ENCODE data around the gene OR10H4. TPM values are rescaled to one million over a fixed set of nuclear protein-coding genes. Genes with fewer than 3 reads are reported as not detected.
"Not testable (repeated sequence)": the region's sequence is repeated elsewhere in the genome, so short reads cannot be mapped to it uniquely, and the experiment has no call there.

OR10H4 gene
- total RNA-seq, 1 experiment from 2014 or later: not detected

DNA sequence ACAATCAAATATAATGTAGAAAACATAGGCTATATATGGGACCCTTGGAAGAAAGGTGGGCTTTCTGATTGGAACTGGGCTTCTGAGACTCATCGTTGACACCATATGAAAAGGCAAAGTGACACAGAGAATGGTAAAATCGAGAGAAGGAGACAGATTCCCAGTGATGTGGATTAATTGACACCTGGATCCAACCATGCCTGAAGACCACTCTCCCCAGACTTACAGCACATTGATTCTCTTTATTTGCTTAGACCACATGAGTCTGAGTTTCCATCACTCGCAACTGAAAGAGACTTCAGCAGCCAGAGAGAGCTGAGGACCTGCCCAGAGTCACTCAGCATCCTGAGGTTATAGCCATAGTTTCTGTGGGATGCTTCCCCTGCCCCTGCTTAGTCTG is 20.5 kb upstream of the OR10H4 start:
- TF ChIP-seq, protein P1, sequence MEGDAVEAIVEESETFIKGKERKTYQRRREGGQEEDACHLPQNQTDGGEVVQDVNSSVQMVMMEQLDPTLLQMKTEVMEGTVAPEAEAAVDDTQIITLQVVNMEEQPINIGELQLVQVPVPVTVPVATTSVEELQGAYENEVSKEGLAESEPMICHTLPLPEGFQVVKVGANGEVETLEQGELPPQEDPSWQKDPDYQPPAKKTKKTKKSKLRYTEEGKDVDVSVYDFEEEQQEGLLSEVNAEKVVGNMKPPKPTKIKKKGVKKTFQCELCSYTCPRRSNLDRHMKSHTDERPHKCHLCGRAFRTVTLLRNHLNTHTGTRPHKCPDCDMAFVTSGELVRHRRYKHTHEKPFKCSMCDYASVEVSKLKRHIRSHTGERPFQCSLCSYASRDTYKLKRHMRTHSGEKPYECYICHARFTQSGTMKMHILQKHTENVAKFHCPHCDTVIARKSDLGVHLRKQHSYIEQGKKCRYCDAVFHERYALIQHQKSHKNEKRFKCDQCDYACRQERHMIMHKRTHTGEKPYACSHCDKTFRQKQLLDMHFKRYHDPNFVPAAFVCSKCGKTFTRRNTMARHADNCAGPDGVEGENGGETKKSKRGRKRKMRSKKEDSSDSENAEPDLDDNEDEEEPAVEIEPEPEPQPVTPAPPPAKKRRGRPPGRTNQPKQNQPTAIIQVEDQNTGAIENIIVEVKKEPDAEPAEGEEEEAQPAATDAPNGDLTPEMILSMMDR (conservative IDR thresholded peaks at IDR 0.05; ENCODE audit: low read depth, low read length): no peak
- no peak for TF ChIP-seq EZH2phosphoT487 (IDR thresholded peaks at IDR 0.05; ENCODE audit: borderline replicate concordance, low read length)
- CTCF ChIA-PET: no interaction called here
- Histone ChIP-seq H3K4me3 (ENCODE audit: low read length) (no peak overlapping the region), H3K36me3 (ENCODE audit: low read depth, low read length) (no peaks in the 10 kb centered on the region), H4K20me1 (ENCODE audit: low read length) (no peaks in the 10 kb centered on the region), H3K4me2 (ENCODE audit: low read length) (no peak overlapping the region), H3K79me2 (ENCODE audit: low read length) (no peaks in the 10 kb centered on the region), H3K4me1 (ENCODE audit: insufficient read depth, low read length) (no peaks in the 10 kb centered on the region), H3K9me3 (ENCODE audit: low read length) (no peaks in the 10 kb centered on the region), H3K9me2 (replicated peaks; ENCODE audit: low read length) (no peaks in the 10 kb centered on the region), H3K27me3 (ENCODE audit: low read length) (peaks cover 18% of the 10 kb centered on the region), H3K27ac (ENCODE audit: low read length) (no peak overlapping the region), H3F3A (ENCODE audit: low read length, unreplicated experiment) (no peaks in the 10 kb centered on the region), H2AFZ (ENCODE audit: low read length) (no peak overlapping the region), H3K9ac (ENCODE audit: low read length) (no peak overlapping the region)
- BruUV-seq (replicated peaks): no TSS peak
- intact Hi-C loops (cut with micrococcal nuclease): no loop called here
- POLR2A ChIA-PET (ENCODE audit: unreplicated experiment): no interaction called here
- ATAC-seq: no peak
- DNase-seq: no peak

DNA sequence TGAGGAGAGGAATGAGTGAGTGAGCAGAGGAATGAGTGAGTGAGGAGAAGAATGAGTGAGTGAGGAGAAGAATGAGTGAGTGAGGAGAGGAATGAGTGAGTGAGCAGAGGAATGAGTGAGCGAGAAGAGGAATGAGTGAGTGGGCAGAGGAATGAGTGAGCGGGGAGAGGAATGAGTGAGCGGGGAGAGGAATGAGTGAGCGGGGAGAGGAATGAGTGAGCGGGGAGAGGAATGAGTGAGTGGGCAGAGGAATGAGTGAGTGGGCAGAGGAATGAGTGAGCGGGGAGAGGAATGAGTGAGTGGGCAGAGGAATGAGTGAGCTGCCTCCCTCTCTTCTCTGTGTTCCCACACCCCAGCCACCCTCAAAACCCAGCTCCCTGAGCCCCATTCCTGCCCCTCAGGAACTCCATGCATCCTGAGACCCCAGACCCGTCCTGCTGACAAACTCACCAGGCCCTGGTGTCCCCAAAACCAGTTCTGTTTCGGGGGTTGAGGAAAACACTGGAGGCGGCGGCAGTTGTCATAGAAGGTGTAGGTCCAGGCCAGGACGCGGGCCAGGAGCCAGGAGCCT is 15.0 kb upstream of the OR10H4 start:
- H4K20me1 ChIP-seq (ENCODE audit: low read length); H3K27me3 ChIP-seq (ENCODE audit: low read length); H3K27ac ChIP-seq (ENCODE audit: low read length); H3F3A ChIP-seq (ENCODE audit: low read length, unreplicated experiment); H3K4me2 ChIP-seq (ENCODE audit: low read length); H3K9me3 ChIP-seq (ENCODE audit: low read length); POLR2A ChIA-PET (ENCODE audit: unreplicated experiment); CTCF ChIA-PET; ATAC-seq; H2AFZ ChIP-seq (ENCODE audit: low read length); H3K4me3 ChIP-seq (ENCODE audit: low read length); H3K9ac ChIP-seq (ENCODE audit: low read length); H3K4me1 ChIP-seq (ENCODE audit: insufficient read depth, low read length); intact Hi-C loops (cut with micrococcal nuclease); H3K36me3 ChIP-seq (ENCODE audit: low read depth, low read length); DNase-seq; BruUV-seq (replicated peaks); H3K9me2 ChIP-seq (replicated peaks; ENCODE audit: low read length); H3K79me2 ChIP-seq (ENCODE audit: low read length): not testable (repeated sequence)

DNA sequence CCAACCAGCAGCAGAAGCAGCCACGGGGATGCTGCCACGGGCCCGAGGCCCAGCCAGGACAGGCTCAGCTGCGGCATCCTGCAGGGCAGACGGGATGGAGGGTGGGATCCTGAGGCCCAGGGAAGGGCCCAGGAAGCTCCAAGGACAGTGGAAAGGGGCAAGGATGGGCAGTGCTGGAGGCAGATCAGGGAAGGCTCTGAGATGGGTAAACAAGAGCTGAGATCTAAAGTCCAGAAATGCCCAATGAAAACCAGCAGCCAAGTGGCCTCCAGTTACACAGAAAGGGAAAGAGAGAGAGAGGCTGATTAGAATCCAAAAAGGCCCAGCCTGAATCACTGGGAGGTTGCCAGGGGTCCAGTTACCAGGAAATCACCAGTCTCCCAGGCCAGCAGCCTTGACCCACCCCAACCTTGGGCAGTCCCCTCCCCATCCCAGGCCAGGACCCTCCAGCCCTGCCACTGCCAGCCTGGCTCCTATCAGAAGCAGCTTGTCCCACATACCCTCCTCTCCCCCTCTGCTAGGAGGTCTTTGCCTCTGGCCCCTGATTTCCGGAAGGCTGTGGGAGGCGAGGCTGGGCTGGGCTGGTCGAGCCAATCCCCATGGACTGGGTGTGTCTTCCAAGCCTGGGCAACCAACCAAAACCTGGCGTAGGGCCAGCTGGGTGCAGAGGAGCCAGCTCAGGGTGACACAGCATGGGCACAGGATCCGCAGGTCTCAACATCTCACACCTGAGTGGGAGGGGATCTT is 14.3 kb upstream of the OR10H4 start, which contains the start of gene CYP4F11:
Gene CYP4F11, minus strand, starts transcription at position 198 of the 747 bp plus-strand sequence. Its CDS starts 121 bp downstream, at position 77.
- TF ChIP-seq EZH2 (IDR thresholded peaks at IDR 0.05; ENCODE audit: low read length, unreplicated experiment) (no peak), EZH2phosphoT487 (IDR thresholded peaks at IDR 0.05; ENCODE audit: borderline replicate concordance, low read length) (no peak)
- TF ChIP-seq, protein P1 (conservative IDR thresholded peaks at IDR 0.05; ENCODE audit: low read depth, low read length): no peak
- Histone ChIP-seq H3K27me3 (ENCODE audit: low read length) (0 out of 2 replicates have a peak, but pooled peaks cover 3% of the 10 kb centered on the region), H3K36me3 (ENCODE audit: low read depth, low read length) (no peaks in the 10 kb centered on the region), H3K9me3 (ENCODE audit: low read length) (no peaks in the 10 kb centered on the region), H3K4me2 (ENCODE audit: low read length) (no peak within 1 kb of the TSS), H3K9ac (ENCODE audit: low read length) (no peak within 1 kb of the TSS), H3K4me3 (ENCODE audit: low read length) (no peak within 1 kb of the TSS), H3K27ac (ENCODE audit: low read length) (no peak within 1 kb of the TSS), H4K20me1 (ENCODE audit: low read length) (no peaks in the 10 kb centered on the region), H3K9me2 (replicated peaks; ENCODE audit: low read length) (no peaks in the 10 kb centered on the region), H2AFZ (ENCODE audit: low read length) (no peak within 1 kb of the TSS), H3F3A (ENCODE audit: low read length, unreplicated experiment) (no peaks in the 10 kb centered on the region), H3K4me1 (ENCODE audit: insufficient read depth, low read length) (peaks cover 6% of the 10 kb centered on the region), H3K79me2 (ENCODE audit: low read length) (no peaks in the 10 kb centered on the region)
- intact Hi-C loops (cut with micrococcal nuclease): no loop called here
- DNase-seq (peak; percentile 46), ATAC-seq (no peak)
- ChIA-PET POLR2A (ENCODE audit: unreplicated experiment) (interaction anchor here (0.6 kb wide), 1 partner anchor 97 kb away, joined by 3 read pairs; no protein-coding TSS in a partner anchor), CTCF (no interaction called here)
- BruUV-seq (replicated peaks): no TSS peak

All from PC-3 (cell line).